ENCODE measurements around the gene ZNF98. TPM values are rescaled to one million over a fixed set of nuclear protein-coding genes. Genes with fewer than 3 reads are reported as not detected.

The ZNF98 gene
- polyA plus RNA-seq = under 1 TPM in 1 of 3 donors, not detected in 2; 0.10 TPM

DNA sequence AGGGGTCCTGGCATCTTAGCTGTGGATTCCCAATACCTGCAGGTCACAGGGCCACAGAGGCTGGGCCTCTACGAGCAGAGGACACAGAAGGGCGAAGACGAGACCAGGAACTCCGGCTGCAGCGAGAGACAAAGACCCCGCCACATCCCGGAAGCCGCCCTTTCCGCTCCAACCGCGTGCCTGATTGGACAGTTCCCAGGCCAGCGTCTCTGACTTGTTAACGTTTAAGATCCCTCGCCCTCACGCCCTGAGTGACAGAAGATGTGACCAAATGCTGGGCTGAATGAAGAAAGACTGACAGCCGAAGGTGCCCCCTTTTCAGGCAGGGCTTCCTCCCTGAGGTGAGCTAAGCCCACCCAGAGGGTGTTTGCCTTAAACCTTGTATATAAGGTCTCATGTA lies at the start of gene ZNF98:
ZNF98 (minus strand) TSS at position 136 of the 400 bp plus-strand sequence; CDS start at position 14, 122 bp downstream.
- H3K4me3 Mint-ChIP-seq = peak within 1 kb of the TSS in 1 of 5 donors; percentile 24

DNA sequence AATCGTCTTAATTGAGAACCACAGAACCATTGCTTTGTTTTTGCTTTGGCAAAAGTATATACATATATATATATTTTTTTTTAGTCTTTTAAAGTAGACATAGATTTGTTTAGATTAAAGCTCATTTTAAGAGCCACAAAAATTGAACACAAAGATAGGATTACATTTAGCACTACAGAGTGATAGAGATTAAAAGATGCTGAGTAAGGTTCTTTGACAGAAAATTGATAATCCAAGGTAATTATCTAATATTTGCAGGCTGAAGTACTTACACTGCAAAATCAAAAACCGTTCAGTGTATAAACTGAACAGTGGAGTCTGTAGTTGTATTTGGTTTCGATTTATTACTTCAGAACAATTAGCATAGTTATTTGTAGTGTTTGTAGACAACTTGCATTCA lies 24.5 kb upstream of the ZNF98 start:
- peaks cover 0 to 2% (median 0%) of the 10 kb centered on the region in 3 donors for H3K27me3 Mint-ChIP-seq (ENCODE audit: low read depth in 3 of 3)

More for the DNA sequence above, at the start of gene ZNF98:
- Mint-ChIP-seq H3K27me3 (ENCODE audit: low read depth in 3 of 3) (peaks cover 0 to 2% (median 0%) of the 10 kb centered on the region in 3 donors), H3K36me3 (peaks cover 0 to 4% (median 0%) of the 10 kb centered on the region in 3 donors), H3K4me1 (no peaks in the 10 kb centered on the region), H3K9me3 (peaks cover 12 to 55% (median 33%) of the 10 kb centered on the region in 6 donors), H3K27ac (no peak within 1 kb of the TSS)
- no peak for DNase-seq

DNA sequence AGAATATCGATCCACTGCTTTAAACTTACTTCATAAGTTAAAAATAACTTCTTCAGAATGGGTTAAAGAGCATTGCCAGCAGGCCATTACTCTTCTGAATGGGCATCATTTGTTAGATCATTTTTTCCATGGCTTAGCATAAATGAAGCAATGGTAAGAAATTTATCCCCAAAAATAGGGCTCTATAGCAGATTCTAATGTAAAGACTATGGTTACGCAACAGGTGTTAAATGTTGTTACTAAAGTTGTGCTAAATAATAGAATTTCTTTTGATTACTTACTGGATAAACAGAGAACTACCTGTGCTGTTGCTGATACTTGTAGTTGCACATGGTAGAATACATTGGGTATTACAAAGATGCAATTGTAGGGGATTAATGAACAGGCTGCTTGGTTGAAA lies 15.9 kb upstream of the ZNF98 start:
- Mint-ChIP-seq H3K27me3 (ENCODE audit: low read depth in 3 of 3) (no peaks in the 10 kb centered on the region), H3K4me1 (no peaks in the 10 kb centered on the region), H3K4me3 (no peak overlapping the region), H3K9me3 (peaks cover 10 to 55% (median 33%) of the 10 kb centered on the region in 6 donors), H3K36me3 (peaks cover 0 to 3% (median 0%) of the 10 kb centered on the region in 3 donors), H3K27ac (no peak overlapping the region)
- no peak for DNase-seq

More for the DNA sequence above, 24.5 kb upstream of the ZNF98 start:
- no peak overlapping the region for H3K4me3 Mint-ChIP-seq
- H3K4me1 Mint-ChIP-seq = no peaks in the 10 kb centered on the region
- peaks cover 9 to 70% (median 49%) of the 10 kb centered on the region in 6 donors for H3K9me3 Mint-ChIP-seq
- no peak overlapping the region for H3K27ac Mint-ChIP-seq
- no peak for DNase-seq
- peaks cover 0 to 7% (median 4%) of the 10 kb centered on the region in 3 donors for H3K36me3 Mint-ChIP-seq

DNA sequence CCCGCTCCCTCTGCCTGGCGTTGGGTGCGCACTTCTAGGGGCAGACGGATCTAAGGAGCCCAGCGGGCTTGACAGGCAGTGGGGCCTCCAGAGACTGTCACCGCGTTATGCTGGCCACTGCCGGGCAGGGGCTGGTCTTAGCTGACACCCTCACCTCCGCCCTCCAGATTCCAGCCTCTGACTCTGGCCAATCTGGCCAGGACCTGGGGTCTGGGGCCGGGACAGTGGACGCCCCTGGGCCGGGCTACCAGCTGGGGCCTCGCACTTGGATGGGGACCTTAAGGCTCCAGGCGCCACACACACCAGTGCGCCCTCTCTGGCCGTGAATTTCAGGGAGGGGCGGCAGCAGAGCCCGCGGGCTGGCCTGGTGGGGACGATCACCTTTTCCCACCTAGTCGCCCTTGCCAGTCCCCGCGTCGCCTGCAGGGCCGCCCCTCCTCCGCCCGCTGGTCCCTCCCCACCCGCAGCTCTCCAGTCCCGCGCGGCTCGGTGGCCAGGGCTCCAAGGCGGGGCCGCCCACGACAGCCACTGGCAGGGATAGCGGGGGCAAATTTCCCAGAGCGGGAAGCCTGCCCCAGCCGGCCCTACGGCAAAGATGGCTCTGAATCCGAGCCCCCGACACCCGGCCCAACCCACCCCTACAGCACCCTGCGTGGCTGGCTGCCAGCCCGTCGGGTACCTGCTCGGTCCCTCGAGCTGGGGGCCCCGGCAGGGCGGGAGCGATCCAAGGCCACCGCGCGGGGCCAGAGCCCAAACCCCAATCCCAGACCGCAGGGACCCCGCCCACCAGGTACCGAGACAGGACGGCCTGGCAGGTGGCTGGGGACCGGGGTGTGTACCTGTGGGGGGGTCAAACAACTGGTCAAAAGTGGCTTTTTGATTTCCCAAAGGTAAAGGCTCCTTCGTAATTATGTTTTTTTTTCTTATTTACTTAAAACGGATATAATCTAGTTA lies 6.1 kb upstream of the ZNF98 start:
- H3K9me3 Mint-ChIP-seq = peaks cover 6 to 38% (median 26%) of the 10 kb centered on the region in 6 donors

DNA sequence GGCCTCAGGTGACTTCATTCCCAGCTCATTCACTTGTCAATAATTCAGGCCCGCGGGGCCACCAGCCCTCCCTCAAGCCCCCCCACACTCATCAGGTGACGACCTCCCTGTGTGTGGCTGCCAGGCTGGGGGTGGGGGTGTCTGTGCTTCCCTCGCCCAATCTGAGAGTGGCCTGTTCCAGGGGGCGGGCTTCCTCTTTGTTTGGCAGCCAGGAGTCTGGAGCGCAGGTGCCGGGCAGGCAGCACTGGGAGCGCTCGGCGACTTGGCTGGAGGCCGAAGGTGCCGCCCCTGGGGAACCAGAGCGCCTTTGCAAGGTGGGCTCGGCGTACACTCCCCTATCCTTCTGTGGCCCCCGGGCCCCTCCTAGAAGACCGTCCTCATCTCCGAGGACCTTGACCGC lies 5.4 kb upstream of the ZNF98 start:
- H3K36me3 Mint-ChIP-seq = no peaks in the 10 kb centered on the region
- no peaks in the 10 kb centered on the region for H3K4me1 Mint-ChIP-seq
- H3K4me3 Mint-ChIP-seq = no peak overlapping the region
- no peak overlapping the region for H3K27ac Mint-ChIP-seq
- DNase-seq = no peak
- peaks cover 0 to 3% (median 2%) of the 10 kb centered on the region in 3 donors for H3K27me3 Mint-ChIP-seq (ENCODE audit: low read depth in 3 of 3)
- H3K9me3 Mint-ChIP-seq = peaks cover 6 to 35% (median 24%) of the 10 kb centered on the region in 6 donors

More for the DNA sequence above, 6.1 kb upstream of the ZNF98 start:
- H3K4me1 Mint-ChIP-seq = no peaks in the 10 kb centered on the region
- no peaks in the 10 kb centered on the region for H3K36me3 Mint-ChIP-seq
- DNase-seq = no peak
- no peak overlapping the region for H3K27ac Mint-ChIP-seq
- H3K4me3 Mint-ChIP-seq = no peak overlapping the region
- peaks cover 0 to 3% (median 2%) of the 10 kb centered on the region in 3 donors for H3K27me3 Mint-ChIP-seq (ENCODE audit: low read depth in 3 of 3)

DNA sequence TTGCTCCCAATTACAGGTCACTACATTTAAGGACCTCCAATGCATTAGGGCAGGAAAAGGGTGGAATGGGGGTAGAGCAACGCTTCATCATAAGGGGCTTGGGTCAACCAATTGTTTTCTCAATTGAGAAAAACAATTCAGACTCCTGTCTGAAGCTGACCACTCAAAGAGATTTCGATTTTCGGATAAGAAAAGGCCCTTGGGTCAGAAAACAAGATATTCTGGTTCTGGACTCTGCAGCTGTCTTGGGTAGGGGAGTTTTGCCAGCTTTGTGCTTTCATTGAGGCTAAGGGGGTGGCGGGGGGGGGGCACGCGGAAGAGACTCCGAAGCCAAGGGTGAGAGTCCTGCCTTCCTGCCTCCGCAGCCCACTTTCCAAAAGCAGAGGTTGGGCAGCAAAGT lies 4.8 kb upstream of the ZNF98 start:
- Mint-ChIP-seq H3K4me1 (no peaks in the 10 kb centered on the region), H3K9me3 (peaks cover 6 to 36% (median 26%) of the 10 kb centered on the region in 6 donors), H3K27ac (no peak overlapping the region), H3K27me3 (ENCODE audit: low read depth in 3 of 3) (peaks cover 0 to 3% (median 2%) of the 10 kb centered on the region in 3 donors), H3K4me3 (no peak overlapping the region), H3K36me3 (no peaks in the 10 kb centered on the region)
- no peak for DNase-seq

DNA sequence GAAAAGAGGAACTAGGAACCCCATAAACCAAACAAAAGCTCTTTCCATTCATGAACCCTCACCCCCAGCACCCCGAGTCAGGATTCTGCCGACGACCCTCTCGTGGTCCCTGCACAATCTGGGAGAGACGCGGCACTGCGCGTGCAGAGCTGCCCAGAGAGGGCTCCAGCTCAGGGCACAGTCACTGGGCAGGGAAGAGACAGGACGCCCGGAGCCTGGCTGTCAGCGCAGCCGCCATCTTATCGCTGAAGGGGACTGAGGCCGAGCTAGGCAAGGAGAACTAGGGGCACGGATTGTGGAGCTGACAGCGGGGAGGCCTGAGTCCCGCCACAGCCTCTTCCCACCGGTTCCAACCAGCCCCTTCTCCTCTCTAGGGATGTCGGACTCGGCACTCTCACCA lies 349 bp downstream of the ZNF98 start:
- H3K27ac Mint-ChIP-seq = no peak overlapping the region
- H3K27me3 Mint-ChIP-seq (ENCODE audit: low read depth in 3 of 3) = no peaks in the 10 kb centered on the region
- H3K9me3 Mint-ChIP-seq = peaks cover 12 to 59% (median 36%) of the 10 kb centered on the region in 6 donors
- H3K4me1 Mint-ChIP-seq = no peaks in the 10 kb centered on the region
- no peak overlapping the region for H3K4me3 Mint-ChIP-seq
- peaks cover 0 to 4% (median 0%) of the 10 kb centered on the region in 3 donors for H3K36me3 Mint-ChIP-seq
- no peak for DNase-seq

DNA sequence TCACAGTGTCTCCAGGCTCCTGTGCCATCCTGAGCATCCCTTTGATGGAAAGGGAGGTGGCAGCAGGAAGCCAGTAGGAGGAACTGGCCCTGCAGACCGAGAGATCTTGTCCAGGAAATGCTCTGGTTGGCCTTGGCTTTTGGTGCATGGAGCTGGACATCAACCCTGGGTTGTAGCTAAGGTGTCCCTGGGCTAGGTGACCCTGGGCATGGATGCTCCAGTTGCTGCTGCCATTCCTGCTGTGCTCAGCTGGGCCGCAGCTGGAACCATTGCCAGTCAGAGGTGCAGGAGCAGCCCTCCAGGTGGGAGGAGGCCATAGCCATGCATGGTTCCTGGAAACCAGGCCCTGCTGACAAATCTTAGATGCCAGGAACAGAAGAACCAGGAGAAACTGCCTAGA lies 67.5 kb downstream of the ZNF98 start:
- Mint-ChIP-seq H3K9me3 (peaks cover 9 to 57% (median 27%) of the 10 kb centered on the region in 6 donors), H3K36me3 (no peaks in the 10 kb centered on the region), H3K4me1 (no peaks in the 10 kb centered on the region), H3K27me3 (ENCODE audit: low read depth in 3 of 3) (no peaks in the 10 kb centered on the region), H3K27ac (no peak overlapping the region), H3K4me3 (no peak overlapping the region)
- DNase-seq = no peak

Other genes with a start within 250 kb of the ZNF98 start
- gene ZNF676, start 225.4 kb downstream of the ZNF98 start, polyA plus RNA-seq = not detected
- gene ZNF729, start 135.9 kb downstream of the ZNF98 start, polyA plus RNA-seq = not detected
- under 1 TPM in 2 of 3 donors, not detected in 1; 0.05 to 0.08 TPM for gene ZNF492, start 212.0 kb upstream of the ZNF98 start, polyA plus RNA-seq